ENCODE measurements around the gene ARL6IP4. TPM values are rescaled to one million over a fixed set of nuclear protein-coding genes. Genes with fewer than 3 reads are reported as not detected.

Gene ARL6IP4
- total RNA-seq, 2 donors from 2014 or later: 173 to 228 TPM

DNA sequence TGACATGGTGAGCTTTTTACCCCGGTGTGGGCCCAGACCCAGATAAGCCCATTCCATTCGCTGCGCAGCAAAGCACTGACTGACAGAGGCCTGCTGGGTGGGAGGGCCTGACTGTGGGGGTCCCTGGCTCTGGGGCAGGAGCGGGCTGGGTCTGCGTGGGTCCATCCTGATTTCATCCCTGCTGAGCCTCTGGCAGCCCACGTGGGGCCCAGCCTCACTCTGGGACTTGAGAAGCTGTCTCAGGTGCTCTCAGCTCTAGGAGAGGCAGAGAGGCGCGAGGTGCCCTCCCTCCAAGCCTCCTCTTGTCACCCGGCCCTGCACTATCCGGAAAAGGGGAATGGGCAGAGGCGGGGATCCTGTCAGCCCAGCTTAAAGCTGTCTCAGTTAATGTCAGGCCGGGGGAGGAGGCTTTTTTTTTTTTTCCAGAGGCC is 15.1 kb upstream of the ARL6IP4 start:
- H3K27ac ChIP-seq: peak overlapping the region in 1 of 2 donors; percentile 30
- H3K27me3 ChIP-seq (replicated peaks; ENCODE audit: insufficient read depth): no peaks in the 10 kb centered on the region
- H3K36me3 ChIP-seq: no peaks in the 10 kb centered on the region
- ATAC-seq (ENCODE audit: insufficient number of reproducible peaks, low FRiP score, low read depth): peak; percentile 1
- H3K4me3 ChIP-seq: peak overlapping the region; percentile 90
- no peak for DNase-seq (ENCODE audit: low spot score)
- H3K9me3 ChIP-seq: no peaks in the 10 kb centered on the region
- H3K4me1 ChIP-seq (ENCODE audit: control insufficient read depth in 1 of 2, low read depth in 2 of 2): peaks cover 21 to 28% of the 10 kb centered on the region in 2 donors
- TF ChIP-seq, protein P1, sequence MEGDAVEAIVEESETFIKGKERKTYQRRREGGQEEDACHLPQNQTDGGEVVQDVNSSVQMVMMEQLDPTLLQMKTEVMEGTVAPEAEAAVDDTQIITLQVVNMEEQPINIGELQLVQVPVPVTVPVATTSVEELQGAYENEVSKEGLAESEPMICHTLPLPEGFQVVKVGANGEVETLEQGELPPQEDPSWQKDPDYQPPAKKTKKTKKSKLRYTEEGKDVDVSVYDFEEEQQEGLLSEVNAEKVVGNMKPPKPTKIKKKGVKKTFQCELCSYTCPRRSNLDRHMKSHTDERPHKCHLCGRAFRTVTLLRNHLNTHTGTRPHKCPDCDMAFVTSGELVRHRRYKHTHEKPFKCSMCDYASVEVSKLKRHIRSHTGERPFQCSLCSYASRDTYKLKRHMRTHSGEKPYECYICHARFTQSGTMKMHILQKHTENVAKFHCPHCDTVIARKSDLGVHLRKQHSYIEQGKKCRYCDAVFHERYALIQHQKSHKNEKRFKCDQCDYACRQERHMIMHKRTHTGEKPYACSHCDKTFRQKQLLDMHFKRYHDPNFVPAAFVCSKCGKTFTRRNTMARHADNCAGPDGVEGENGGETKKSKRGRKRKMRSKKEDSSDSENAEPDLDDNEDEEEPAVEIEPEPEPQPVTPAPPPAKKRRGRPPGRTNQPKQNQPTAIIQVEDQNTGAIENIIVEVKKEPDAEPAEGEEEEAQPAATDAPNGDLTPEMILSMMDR (IDR thresholded peaks at IDR 0.05): no peak

DNA sequence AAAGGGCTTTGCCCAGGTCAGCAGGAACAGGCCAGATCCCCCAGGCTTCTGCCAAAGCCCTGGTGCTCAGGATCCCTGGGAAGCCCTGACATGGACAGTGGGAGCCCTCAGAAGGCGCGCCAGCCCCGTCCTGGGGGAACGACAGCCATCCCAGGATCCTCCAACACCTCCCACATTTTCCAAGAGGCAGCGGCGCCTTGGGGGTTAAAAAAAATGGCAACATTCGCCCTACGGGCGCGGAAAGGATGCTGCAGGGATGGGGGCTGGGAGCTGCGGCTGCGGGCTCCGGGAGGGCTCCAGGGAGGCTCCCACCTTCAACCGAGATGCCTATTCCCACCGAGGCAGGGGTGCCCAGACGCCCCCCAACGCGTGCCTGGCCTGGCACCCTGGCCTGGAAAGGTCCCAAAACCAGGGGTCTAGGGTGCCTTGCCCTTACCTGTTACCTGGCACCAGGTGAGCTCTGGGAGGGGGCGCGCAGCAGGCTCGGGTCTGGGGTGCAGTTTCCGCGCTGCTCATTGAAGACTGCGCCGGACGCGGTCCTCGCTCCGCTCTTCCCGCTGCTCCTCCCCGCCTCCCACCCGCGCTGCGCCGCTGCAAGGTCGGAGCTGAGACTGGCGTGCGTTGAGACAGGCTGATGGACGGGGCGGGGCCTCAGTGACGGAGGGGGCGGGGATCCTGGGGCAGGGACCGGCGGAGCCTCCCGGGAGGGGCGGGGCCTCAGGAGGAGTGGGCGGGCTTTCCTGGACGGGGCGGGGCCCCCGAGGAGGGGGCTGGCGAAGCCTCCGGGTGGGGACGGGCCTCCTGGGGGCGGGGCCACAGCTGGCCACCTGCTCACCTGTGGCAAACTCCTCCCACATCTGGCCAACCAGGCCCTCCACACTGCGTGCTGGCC is 14.4 kb upstream of the ARL6IP4 start, which contains the start of gene ABCB9:
Gene ABCB9 (minus strand): TSS at position 613 of the 892 bp plus-strand sequence. CDS start 6,228 bp downstream, outside the sequence.
- Histone ChIP-seq H3K4me3 (peak within 1 kb of the TSS; percentile 90), H3K4me1 (ENCODE audit: control insufficient read depth in 1 of 2, low read depth in 2 of 2) (peaks cover 21 to 28% of the 10 kb centered on the region in 2 donors), H3K9me3 (no peaks in the 10 kb centered on the region), H3K27me3 (replicated peaks; ENCODE audit: insufficient read depth) (no peaks in the 10 kb centered on the region), H3K27ac (peak within 1 kb of the TSS in 1 of 2 donors; percentile 30), H3K36me3 (no peaks in the 10 kb centered on the region)
- ATAC-seq (ENCODE audit: insufficient number of reproducible peaks, low FRiP score, low read depth) (peak; percentile 47), DNase-seq (ENCODE audit: low spot score) (peak; percentile 79)
- TF ChIP-seq, protein P1 (IDR thresholded peaks at IDR 0.05): no peak

DNA sequence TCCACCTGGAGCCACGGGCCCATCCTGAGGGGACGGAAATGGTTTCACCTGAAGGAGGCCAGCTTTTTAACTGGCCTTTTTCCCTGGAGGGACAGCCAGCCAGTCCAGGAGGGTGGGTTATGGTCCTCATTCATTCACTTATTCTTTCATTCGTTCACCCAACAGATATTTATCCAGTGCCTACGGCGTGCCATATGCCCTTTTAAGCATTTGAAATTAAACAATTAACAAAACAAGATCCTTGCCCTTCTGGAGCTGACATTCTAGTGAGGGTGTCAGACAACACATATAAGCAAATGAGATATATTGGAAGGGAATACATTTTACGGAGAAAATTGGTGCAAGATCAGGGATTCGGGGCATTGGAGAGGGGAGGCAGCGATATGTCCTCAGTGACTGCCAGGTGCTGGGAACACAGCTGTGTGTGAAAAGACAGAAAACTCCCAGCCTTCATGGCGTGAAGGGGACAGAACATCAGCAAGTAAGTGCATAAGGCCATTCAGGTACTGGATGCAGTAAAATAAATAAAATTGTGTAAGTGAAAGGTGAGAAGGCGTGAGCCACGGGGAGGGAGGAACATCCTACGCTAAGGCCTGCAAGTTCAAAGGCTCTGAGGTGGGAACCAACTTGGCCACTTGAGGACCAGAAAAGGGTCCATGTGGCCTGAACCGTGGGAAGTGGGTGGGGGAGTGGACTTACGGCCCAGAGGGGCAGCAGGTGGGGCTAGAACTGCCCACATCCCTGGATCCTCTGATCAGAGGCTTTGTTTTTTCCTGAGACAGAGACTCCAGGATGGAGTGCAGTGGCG is 13.5 kb upstream of the ARL6IP4 start:
- Histone ChIP-seq H3K4me1 (ENCODE audit: control insufficient read depth in 1 of 2, low read depth in 2 of 2) (peaks cover 21 to 28% of the 10 kb centered on the region in 2 donors), H3K27ac (no peak overlapping the region), H3K27me3 (replicated peaks; ENCODE audit: insufficient read depth) (no peaks in the 10 kb centered on the region), H3K4me3 (peak overlapping the region; percentile 90), H3K36me3 (no peaks in the 10 kb centered on the region), H3K9me3 (no peaks in the 10 kb centered on the region)
- no peak for ATAC-seq (ENCODE audit: insufficient number of reproducible peaks, low FRiP score, low read depth)
- no peak for DNase-seq (ENCODE audit: low spot score)
- TF ChIP-seq, protein P1 (IDR thresholded peaks at IDR 0.05): no peak

DNA sequence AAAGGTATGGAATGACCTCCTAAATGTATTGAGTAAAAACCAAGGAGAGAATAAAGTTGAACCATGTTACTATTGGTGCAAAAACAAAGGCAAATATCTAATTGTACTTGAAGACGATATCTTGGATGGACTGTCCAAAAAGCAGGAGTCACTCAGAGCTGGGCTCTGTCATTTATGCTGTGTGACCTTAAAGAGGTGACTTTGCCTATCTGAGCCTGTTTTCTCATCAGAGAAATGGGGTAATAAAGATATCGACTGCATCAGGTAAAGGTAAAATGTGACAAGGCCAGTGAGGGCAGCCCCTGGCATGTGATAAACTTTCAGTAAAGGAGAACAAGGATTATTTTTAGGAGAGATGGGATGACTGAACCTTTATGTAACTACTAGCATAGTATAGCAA is 12.4 kb upstream of the ARL6IP4 start:
- peaks cover 21 to 28% of the 10 kb centered on the region in 2 donors for H3K4me1 ChIP-seq (ENCODE audit: control insufficient read depth in 1 of 2, low read depth in 2 of 2)
- ATAC-seq (ENCODE audit: insufficient number of reproducible peaks, low FRiP score, low read depth) (no peak), DNase-seq (ENCODE audit: low spot score) (no peak)
- no peak overlapping the region for H3K27ac ChIP-seq
- no peaks in the 10 kb centered on the region for H3K9me3 ChIP-seq
- TF ChIP-seq, protein P1 (IDR thresholded peaks at IDR 0.05): no peak
- H3K27me3 ChIP-seq (replicated peaks; ENCODE audit: insufficient read depth): no peaks in the 10 kb centered on the region
- H3K4me3 ChIP-seq: no peak overlapping the region
- H3K36me3 ChIP-seq: no peaks in the 10 kb centered on the region

DNA sequence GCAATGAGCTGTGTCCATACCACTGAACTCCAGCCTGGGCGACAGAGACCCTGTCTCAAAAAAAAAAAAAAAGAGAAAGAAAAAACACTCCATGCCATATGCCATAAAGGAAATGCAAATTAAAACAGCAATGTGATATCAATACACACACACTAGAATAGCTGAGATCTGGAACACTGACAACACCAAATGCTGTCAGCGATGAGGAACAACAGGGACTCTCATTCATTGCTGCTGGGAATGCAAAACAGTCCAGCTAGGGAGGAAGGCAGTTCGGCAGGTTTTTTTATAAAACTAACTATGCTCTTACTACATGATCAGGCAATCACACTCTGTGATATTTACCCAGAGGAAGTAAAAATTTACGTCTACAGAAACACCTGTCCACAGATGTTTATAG is 10.8 kb upstream of the ARL6IP4 start:
- no peaks in the 10 kb centered on the region for H3K27me3 ChIP-seq (replicated peaks; ENCODE audit: insufficient read depth)
- no peak overlapping the region for H3K4me3 ChIP-seq
- TF ChIP-seq, protein P1 (IDR thresholded peaks at IDR 0.05): no peak
- no peaks in the 10 kb centered on the region for H3K9me3 ChIP-seq
- H3K27ac ChIP-seq: no peak overlapping the region
- peaks cover 18 to 22% of the 10 kb centered on the region in 2 donors for H3K4me1 ChIP-seq (ENCODE audit: control insufficient read depth in 1 of 2, low read depth in 2 of 2)
- no peak for ATAC-seq (ENCODE audit: insufficient number of reproducible peaks, low FRiP score, low read depth)
- DNase-seq (ENCODE audit: low spot score): no peak
- H3K36me3 ChIP-seq: no peaks in the 10 kb centered on the region

Data from thoracic aorta (tissue), 2 donors.